ENCODE results near the gene DGKE.

The DGKE gene

DNA sequence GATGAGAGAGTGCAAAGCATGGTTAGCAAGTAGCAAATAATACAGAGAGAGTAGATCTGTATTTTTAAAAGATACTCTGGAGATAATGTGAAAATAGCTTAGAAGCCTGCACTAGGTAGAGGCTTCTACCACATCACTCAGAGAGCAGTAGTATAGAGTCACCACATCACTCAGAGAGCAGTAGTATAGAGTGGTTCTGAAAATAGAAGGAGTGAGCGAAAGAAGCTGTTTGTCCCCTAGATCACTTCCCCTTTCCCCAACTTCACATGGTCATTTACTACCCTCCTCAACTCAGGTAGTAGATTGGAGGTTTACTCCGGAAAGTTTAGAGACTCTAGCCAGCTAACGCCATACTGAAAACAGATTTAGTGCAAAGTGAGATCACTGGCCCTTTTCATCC, 17.1 kb downstream of the DGKE start:
- no peak for DNase-seq

DNA sequence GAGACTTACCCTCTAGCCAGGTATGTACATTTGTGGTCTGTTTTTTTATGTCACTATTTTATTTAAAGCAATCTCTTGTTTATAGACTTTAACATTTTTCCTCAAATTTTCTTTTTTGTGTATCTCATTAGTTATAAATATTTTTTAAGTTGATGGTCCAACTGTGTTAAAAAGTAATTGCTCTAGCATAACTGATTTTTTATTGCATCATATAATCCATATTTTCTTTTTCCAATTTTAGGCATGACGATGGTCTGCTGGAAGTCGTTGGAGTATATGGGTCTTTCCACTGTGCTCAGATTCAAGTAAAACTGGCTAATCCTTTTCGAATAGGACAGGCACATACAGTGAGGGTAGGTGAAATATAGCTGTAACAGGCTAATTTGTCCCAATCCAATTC, 27.9 kb downstream of the DGKE start:
- DNase-seq: no peak

DNA sequence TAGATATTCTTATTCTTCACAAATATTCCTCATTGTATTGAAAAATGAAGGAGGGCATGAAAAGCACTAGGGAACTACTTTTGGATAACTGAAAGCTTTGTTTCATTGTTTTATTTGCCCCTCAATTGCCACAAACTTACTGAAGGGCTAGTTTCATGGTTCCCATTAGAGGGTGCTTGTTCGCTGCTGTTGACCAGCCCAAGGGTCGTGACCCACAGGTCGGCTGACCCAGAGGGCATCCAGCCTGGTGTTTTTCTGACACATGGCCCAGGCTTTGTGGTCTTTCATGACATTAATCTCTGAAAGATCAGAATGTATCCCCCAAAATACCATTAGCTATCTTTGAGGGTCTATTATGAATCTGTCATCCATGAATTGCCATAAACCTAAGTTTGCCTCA, 30.0 kb downstream of the DGKE start:
- no peak for DNase-seq

DNA sequence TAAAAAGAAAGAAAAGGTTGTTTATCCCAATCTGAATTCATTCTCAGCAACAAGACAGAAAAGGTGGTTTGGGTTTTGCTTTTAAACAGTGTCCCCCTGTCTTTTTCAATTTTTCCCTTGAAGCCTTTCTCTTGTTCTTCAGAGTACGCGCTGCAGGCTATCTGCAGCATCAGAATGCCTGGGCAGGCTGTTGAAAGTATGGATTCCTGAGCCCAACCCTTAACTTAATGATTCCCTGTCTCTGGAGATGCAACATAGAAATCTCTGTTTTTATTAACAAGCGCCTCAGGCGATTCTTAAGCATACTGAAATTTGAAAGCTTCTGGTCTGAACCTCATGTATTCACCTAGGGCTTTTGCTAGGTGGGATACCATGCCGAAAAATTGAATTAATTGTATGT, 32.1 kb downstream of the DGKE start:
- DNase-seq: no peak

DNA sequence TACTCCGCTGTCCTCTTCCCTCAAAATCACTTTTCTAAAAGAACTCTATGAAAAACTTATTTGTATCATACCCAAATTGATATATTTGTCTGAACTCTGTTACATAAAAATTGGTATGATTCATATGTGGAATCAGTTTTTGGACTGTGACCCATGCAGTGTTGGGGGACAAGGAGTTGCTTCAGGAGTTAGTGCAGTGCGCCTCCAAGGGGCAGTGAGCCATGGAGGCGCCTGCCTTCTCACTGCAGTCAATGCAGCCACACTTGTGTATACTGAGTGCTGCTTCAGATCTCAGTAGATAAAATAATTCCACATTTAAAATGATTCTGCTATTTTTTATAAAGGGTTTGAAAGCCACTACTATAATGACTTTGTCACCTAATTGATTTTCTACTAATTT, 32.5 kb downstream of the DGKE start:
- DNase-seq: no peak

DNA sequence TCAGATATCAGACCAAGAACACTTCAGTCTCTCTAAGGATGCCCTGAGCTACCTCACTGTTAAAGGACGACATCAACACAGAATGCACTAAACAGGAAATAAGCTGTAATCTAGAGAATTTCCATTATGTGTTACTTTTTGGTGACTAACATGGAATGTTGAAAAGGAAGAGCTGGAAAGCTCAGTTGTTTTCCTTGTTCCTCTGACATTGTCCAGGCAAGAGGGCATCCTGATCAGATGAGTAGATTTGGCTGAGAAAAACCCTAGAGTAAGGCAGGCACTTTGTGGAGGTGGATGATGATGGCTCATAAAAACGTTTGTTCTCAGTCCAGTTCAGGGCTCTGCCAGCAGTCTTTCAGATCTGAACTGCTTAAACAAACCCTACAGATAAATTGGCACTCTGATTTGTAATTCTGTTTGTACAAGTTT, 34.0 kb downstream of the DGKE start:
- no peak for DNase-seq

DNA sequence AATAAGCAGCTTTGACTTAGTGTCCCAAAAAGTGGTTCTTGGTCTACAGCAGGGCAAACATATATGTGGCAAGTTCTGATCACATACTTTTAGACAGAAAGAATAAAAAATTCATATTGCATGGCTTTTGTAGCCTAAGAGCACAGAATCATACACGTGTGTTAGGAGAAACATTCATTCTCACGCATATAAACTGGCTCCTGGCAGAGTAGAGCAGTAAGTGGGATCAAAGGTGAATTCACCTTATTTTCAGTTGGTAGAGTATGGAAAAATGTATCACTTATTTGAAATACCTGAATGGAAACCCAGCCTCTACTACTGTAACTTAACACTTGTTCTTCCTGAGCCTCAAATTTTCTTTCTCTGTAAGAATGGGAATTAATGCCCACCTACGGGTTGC, 34.8 kb downstream of the DGKE start:
- no peak for DNase-seq

DNA sequence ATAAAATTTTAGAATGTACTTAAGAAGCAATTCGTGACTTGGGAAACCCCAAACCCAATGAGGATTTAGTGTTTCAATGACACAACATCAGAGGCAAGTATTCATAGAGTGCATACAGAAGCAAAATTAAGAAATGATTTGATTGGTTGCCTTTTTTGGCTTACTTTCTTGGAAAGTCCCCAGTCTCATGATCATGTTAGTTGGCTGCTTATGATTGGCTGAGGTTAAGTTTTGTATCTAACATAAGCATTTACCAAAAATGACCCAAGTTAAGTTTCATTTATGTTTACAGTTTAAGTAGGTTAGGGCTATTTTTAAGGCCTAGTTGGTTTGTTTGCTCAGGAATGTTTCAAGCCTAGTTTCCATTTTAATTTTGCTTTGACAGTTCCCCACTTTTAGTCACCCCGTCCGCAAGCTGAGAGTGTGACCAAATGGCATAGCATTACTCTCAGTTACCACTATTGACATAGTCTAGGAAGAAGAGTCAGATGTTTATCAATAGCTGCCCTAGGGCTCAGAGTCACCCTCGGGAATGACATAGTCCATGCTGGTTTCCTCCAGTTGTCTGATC, 36.2 kb downstream of the DGKE start:
- DNase-seq: no peak

DNA sequence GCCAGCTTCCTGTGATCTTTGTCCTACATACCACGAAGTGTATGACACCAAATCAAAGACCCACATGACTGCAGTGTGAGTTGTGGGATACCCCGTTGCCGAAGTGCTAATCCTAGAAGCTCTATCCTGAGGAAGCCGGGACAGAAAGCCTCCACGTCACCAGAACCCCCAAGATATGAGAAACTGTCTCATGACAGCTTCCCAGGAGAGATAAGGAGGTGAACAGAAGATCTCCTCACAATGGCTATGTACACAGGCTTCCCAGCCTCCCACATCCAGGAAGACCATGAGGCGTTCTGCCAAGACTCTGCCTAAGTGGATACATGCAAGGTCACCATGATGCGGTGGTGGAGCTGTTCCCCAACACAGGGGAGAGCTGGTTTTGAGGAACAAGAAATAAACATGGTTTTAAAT, 42.8 kb downstream of the DGKE start:
- no peak for DNase-seq

DNA sequence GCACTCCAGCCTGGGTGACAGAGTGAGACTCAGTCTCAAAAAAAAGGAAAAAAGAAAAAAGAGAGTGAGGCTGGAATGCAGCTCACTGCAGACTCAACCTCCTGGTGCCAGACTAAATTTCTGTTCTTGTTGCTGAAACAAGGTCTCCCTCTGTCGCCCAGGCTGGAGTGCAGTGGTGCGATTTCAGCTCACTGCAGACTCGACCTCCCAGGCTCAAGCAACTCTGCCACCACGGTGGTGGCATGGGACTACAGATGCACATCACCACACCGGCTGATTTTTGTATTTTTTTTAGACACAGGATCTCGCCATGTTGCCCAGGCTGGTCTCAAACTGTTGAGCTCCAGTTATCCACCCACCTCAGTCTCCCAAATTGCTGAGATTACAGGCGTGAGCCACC, 45.3 kb downstream of the DGKE start:
- no peak for DNase-seq

DNA sequence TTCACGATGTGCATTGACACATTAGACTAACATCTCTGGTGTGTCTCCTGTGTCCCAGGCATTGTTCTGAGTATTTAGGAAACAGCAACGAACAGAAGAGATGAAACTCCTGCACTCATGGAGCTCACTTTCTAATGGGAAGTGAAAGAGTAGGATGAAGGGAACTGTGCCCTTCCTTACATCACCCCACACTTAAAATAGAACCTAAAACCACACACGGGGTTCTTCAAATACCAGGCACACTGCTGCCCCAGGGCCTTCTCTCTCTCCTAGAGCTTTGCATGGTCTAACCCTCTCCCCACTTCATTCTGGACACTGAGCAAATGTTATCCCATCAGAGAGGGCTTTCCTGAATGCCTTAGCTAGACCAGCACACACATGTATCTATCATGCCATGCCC, 46.2 kb downstream of the DGKE start:
- DNase-seq: no peak

DNA sequence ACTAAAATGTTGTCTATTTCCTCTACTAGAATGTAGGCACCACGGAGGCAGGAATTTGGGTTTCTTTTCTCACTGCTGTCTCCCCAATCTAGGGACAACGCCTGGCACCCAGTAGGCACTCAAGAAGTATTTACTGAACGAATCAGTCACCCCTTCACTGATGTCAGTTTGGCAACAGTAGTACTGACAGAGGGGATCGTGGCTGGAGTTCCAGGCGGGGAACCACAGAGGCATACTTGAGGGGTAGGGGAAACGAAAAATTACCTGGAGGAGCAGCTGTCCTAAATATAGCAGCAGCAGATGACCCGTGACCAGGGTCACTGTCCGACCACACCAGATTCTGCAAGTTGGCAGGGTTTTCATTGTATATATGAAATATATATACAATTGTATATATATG, 46.6 kb downstream of the DGKE start:
- no peak for DNase-seq

DNA sequence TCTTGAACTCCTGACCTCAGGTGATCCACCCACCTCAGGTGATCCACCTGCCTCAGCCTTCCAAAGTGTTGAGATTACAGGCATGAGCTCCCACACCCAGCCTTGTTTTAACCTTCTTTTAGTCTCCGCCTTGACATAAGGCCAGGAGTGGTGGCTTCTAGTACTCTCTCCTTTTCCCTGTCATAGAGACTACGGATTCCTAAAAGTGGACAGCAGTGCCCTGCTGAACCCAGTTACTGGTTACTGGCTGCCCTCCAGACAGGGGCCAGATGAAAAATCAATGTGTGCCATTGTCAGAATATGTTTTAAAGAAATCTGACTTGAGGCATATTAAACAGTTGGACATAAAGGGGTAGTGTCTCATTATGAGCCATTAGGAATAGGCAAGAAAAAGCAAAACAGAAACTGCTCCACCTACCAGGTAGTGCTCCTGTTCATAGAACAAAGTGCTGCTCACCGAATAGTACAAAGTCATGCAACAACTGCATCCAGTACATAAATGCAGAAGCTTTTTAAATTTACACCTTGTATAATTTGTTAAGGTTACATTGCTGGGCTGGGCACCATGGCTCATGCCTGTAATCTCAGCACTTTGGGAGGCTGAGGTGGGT, 47.8 kb downstream of the DGKE start:
- DNase-seq: no peak

DNA sequence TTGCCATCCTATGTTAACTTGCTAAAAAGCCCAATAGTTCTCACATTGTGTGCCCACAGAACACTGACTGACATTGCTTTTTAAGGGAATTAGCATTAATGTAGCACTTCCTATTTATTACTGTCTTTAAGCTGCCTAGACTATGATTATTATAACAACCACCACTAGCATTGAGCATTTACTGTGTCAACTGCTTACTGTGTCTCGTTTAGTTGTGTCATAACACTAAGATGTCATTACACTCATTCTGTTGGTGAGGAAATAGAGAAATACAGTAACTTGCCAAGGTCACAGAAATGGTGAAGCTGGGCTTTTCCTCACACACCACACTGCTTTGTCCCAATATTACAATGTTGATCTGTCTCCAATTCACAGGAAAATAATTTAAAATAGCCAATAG, 49.7 kb downstream of the DGKE start:
- no peak for DNase-seq

DNA sequence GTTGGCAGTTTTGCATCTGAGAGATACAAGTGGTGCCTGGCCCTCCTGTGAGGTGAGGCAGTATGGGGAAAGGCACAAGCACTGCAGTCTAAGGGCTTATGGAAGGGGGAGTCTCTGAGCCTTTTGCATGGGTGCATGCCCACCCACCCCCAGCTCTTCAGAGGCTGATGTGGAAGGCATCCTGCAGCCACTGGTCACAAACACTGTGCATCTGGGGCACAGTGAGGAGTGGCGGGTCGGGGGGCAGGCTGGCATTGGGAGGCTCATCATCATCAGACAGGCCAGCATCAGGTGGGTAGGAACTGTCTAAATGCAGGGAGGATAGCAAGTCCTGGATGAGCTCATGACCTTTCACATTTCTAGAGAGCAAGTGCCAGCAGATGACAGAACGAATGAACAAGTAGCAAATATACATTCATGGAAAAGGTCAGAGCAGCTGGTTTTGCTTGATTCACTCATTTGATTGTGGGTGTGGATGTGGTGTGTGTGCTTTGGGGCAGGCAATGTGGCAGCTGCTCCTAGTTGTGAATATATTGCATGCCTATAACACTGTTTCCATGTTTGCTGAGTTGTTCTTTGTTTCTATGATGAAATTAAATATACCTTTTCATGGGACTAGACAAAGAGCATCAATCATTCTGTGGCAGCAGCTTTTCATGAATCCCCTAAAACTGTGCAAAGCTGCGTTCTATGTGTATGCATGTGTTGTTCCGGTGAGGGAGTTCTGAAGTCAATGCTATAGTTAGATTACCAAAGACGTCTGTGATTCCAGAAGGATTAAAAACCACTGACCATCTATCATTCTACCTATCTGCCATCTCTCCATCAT, 50.7 kb downstream of the DGKE start:
- no peak for DNase-seq

DNA sequence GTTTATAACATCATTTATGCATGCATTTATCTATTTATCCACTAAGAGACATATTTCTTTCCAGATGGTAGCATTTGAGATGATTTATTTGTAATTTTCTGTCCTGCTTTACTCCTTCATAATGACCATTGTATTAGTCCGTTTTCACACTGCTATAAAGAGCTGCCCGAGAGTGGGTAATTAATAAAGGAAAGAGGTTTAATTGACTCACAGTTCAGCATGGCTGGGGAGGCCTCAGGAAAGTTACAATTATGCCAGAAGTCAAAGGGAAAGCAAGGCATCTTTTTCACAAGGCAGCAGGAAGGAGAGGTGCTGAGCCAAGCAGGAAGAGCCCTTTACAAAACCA, 51.3 kb downstream of the DGKE start:
- DNase-seq: no peak

DNA sequence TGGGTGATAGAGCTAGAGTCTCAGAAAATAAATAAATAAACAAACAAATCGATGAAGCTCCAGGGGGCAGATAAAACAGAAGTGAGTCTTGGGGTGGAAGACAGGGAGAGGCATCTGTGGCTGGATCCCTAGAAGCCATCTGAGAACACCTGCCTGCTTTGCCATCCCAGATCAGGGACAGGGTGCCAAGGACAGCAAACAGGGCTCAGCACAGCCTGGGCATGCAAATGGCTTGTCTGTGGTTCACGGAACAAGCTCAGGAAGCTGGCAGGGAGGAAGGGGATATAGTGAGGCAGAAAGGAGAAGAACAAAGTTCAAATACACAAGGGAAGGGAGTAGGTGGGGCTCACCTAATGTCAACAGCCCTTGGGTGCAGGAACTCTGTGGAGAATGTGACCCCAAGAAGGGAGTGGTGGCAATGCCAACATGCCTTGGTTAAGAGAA, 52.4 kb downstream of the DGKE start:
- DNase-seq: no peak

DNA sequence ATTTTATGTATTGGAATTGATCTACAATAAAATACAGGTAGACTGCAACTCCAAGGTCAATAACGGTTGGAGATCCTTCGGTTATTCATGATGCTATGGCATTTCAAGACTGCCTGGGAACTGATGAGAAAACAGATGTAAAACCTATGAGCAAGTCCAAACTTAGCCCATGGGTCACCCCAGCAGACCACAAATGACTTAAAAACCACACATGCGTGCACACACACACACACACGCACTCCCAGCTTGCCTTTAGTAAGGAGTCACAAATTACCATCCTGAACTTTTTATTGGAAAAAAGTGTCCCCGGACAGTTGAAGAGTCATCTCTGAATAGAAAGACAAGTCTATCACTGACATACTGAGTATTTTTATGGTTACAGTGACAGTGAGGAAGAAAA, 53.2 kb downstream of the DGKE start:
- DNase-seq: no peak

DNA sequence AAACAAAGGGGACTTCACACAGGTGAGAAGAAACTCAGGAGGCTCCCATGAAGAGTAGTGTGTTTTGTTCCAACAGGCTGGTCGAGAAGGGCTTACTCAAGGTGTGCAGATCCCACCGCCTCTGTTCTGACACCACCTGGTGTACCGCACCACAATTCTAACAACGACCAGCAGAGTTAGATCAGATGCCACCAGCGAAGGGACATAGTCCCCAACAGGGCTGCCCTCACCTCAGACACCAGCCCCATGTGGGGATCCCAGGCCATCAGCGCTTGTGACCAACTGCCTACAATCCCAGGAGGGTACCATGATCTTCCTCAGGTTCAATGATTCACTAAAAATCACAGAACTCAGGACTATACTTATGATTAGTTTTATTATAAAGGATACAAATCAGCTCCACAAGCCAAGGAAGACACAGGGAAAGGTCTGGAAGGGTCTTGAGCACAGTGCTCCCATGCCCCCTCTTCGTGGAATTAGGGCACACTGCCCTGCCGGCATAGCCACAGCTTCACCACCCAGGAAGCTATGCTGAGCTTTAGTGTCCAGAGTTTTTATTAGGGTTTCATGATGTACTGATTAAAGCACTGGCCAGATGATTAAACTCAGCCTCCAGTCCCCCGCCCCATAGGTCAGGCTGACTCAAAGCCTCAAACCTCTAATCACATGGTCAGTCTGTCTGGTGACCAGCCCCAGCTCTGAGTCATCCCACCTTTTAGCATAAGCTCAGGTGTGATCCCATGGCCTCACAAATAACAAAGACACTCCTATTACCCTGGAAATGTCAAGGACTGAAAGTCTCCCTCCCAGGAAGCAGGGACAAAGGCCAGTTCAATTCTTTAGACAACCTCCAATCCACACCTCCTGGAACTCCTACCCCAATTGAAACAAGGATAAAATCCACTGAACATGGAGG, 53.9 kb downstream of the DGKE start:
- DNase-seq: no peak

DNA sequence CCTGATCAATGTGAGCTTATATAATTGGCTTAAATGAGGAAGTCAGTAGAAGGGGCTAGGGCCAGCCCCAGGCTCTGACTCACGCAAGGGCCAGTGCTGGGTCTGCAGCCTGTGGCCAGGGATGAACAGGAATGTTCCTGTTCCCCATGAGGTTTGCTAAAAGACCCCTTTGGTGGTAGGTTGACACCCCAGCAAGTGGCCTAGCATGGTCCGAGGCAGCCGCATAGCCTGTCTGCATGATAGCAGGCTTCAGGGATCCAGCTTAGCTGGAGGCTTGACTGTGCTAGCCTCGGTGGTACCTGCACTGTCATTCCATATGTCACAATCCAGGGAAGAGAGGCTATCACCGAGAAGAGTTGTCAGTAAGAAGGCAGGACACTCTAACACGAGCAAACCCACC, 56.4 kb downstream of the DGKE start:
- no peak for DNase-seq

DNA sequence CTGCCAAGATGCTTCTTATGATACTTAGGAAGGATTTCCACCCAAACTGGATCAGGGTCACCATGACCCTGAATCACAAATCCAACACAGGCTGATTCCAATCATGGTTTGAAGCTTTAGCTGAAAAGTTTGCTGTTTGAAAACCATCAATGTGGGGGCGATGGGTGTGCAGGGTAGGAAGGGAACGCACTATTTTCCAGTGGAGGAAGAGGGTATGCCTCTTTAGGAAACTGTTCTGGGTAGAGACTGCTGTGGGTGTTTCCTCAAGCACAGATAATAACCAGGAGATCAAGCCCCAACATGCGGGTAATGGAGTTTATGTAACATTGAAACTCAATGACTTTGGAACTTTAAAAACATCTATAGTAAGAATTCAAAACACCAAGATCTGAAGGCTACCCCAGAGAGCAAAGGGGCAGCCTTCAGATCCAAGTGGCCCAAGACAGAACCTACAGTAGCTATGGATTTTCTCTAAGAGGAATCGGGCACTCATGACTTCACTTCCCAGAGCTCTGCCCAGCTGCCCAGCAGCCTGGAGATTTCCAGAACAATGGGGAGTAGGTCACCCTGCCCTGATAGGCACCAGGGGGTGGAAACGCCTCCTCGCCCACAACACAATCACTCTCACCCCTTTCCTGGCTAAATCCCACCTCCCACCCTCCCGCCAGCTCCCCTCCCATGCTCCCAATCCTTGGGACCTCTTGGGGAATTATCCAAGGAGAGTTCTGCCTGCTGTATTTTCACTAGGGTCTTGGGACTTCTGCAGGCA, 57.1 kb downstream of the DGKE start:
- DNase-seq: no peak

DNA sequence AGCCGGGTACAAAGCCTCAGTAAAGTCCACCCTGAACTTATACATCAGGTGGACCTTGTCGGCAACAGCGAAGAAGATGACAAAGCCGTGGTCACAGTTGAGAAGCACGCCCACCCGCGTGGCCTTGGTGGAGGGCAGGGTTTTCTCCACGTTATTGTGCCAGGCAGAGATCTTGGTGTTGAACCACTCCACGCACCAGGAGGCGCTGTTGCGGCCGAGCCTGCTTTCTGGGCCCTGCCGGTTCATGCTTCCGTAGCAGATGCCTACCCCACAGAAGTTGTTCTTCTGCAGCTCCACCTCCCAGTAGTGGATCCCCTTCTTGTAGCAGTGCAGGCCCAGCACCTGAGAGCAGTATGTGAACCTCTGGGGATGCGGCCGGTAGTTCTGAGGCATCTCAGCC, 57.8 kb downstream of the DGKE start:
- DNase-seq: peak; percentile 10 to 28

DNA sequence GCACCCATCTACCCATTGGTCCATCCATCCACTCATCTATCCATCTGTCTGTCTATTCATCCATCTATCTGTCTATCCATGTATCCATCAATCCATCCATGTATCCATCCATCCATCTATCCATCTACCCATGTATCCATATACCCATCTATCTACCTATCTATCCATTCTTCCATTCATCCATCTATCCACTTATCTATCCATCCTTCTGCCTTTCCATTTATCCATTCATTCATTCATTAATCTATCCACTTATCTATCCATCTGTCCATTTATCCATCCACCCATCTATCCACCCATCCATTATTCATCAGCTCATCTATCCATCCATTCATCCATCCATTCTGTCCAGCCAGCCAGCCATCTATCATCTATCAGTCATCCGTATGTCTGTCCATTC, 58.4 kb downstream of the DGKE start:
- no peak for DNase-seq
